Astrocyte of the spinal cord (primary cell): Measurements from ENCODE around the gene ASPSCR1.
A peak's percentile ranks its signal among the peaks of the same experiment; 100 is the strongest.

ENCODE experiments used
- DNase-seq: peaks from one replicate; pipeline ENCODE4 v3.0.0; 2011; ENCODE audit warnings: low read depth, low spot score
- H3K4me3 ChIP-seq: 2 replicates; pipeline ENCODE4 v1.5.1; 2011; ENCODE audit warnings: low read depth, mild to moderate bottlenecking, low read length, moderate library complexity
- CTCF ChIP-seq: IDR thresholded peaks from 2 replicates; pipeline ENCODE4 v1.5.1; 2012; ENCODE audit warnings: low read depth, mild to moderate bottlenecking, low read length, inconsistent platforms
- in situ Hi-C: cut with HindIII; loops from 2 replicates; pipeline ENCODE4 v1.10.0; 2017; ENCODE audit warnings: low sequenced_read_pairs

Gene ASPSCR1

GRCh38 chr17:82058855-82059249 is 81.4 kb downstream of the ASPSCR1 start:
- H3K4me3 ChIP-seq, result no peak overlapping the region
- in situ Hi-C loops, result no loop called here
- no peak for TF ChIP-seq CTCF
- DNase-seq, result no peak

- DNase-seq, result no peak
- no peak for TF ChIP-seq CTCF
- in situ Hi-C loops, result no loop called here
- no peak overlapping the region for H3K4me3 ChIP-seq
Observed at GRCh38 chr17:82059272-82060000, 82.0 kb downstream of the ASPSCR1 start.

GRCh38 chr17:82060001-82060380 is 82.6 kb downstream of the ASPSCR1 start:
- no peak for TF ChIP-seq CTCF
- in situ Hi-C loops, result no loop called here
- H3K4me3 ChIP-seq, result no peak overlapping the region
- DNase-seq, result no peak

- H3K4me3 ChIP-seq, result no peak overlapping the region
- in situ Hi-C loops, result no loop called here
- no peak for DNase-seq
- TF ChIP-seq CTCF, result no peak
Observed at GRCh38 chr17:82060614-82061013, 83.2 kb downstream of the ASPSCR1 start.

- in situ Hi-C loops, result no loop called here
- no peak for TF ChIP-seq CTCF
- no peak overlapping the region for H3K4me3 ChIP-seq
- no peak for DNase-seq
Observed at GRCh38 chr17:82061047-82061925, 83.9 kb downstream of the ASPSCR1 start.

GRCh38 chr17:82062076-82062983 is 84.9 kb downstream of the ASPSCR1 start:
- no peak for DNase-seq
- in situ Hi-C loops, result no loop called here
- no peak overlapping the region for H3K4me3 ChIP-seq
- peak; percentile 6 for TF ChIP-seq CTCF
